CD4-positive, alpha-beta T cell (primary cell): ENCODE results near the gene ZNF687. TPM values are rescaled to one million over a fixed set of nuclear protein-coding genes. Genes with fewer than 3 reads are reported as not detected.

ENCODE experiments used
- ATAC-seq: fragments of 200-7000 bp; cut with Tn5 transposase; one replicate; pipeline ENCODE4 v1.10.0; 2022; ENCODE audit warnings: mild to moderate bottlenecking; ENCODE audit not compliant: poor library complexity
- CTCF ChIA-PET: fragments of 350-600 bp; sonication (Branson Sonifier 250); formaldehyde crosslinking; loops from one replicate; lab custom pipeline; 2021; ENCODE audit warnings: antibody characterized with exemption, inconsistent platforms; lab: Charles Lee
- POLR2A ChIA-PET: fragments of 350-600 bp; sonication (Branson Sonifier 250); formaldehyde crosslinking; loops from one replicate; lab custom pipeline; 2021; ENCODE audit warnings: antibody characterized with exemption, inconsistent platforms; lab: Charles Lee
- DNase-seq, 14 experiments: peaks; one replicate each; pipeline ENCODE4 v3.0.0-alpha.2; 2013 to 2020; ENCODE audit warnings: mixed read lengths in 2 of 14
- H3K27ac ChIP-seq, 2 donors: one replicate each; pipeline versions ENCODE4 v1.5.1 to v1.7.0; 2013; ENCODE audit warnings: low read length in 2 of 2, low read depth in 1 of 2, mild to moderate bottlenecking in 1 of 2
- H3K27me3 ChIP-seq, 2 experiments: 1 replicate in 1 of 2; 2 replicates in 1 of 2; pipeline versions ENCODE4 v1.6.1 to v1.7.0; 2013; ENCODE audit warnings: low read length in 2 of 2, control low read depth in 1 of 2, mild to moderate bottlenecking in 1 of 2, moderate library complexity in 1 of 2; ENCODE audit not compliant: insufficient read depth in 2 of 2, control insufficient read depth in 1 of 2
- H3K36me3 ChIP-seq: one replicate; pipeline ENCODE4 v1.6.1; 2013; ENCODE audit warnings: low read length, control low read depth; ENCODE audit not compliant: insufficient read depth
- H3K4me1 ChIP-seq: one replicate; pipeline ENCODE4 v1.6.1; 2013; ENCODE audit warnings: low read length, control low read depth; ENCODE audit not compliant: insufficient read depth
- H3K4me3 ChIP-seq: one replicate; pipeline ENCODE4 v1.5.1; 2013; ENCODE audit warnings: mild to moderate bottlenecking, low read length, moderate library complexity
- H3K9me3 ChIP-seq, 2 experiments: 1 replicate in 1 of 2; 2 replicates in 1 of 2; pipeline versions ENCODE4 v1.6.1 to v1.7.0; 2013; ENCODE audit warnings: low read length in 2 of 2, mild to moderate bottlenecking in 2 of 2, control low read depth in 1 of 2, moderate library complexity in 1 of 2; ENCODE audit not compliant: control insufficient read depth in 1 of 2, insufficient read depth in 1 of 2
- H3K27ac Mint-ChIP-seq: one replicate; pipeline ENCODE4 v1.8.0; 2020; ENCODE audit warnings: mixed read lengths
- H3K27me3 Mint-ChIP-seq: one replicate; pipeline ENCODE4 v1.8.0; 2021; ENCODE audit warnings: mixed read lengths
- H3K36me3 Mint-ChIP-seq: one replicate; pipeline ENCODE4 v1.8.0; 2021; ENCODE audit warnings: low read depth, mixed read lengths
- H3K4me1 Mint-ChIP-seq: one replicate; pipeline ENCODE4 v1.8.0; 2021; ENCODE audit warnings: low read depth, mixed read lengths
- H3K4me3 Mint-ChIP-seq: one replicate; pipeline ENCODE4 v1.8.0; 2020; ENCODE audit warnings: mild to moderate bottlenecking, mixed read lengths
- H3K9me3 Mint-ChIP-seq: one replicate; pipeline ENCODE4 v1.8.0; 2020; ENCODE audit warnings: mixed read lengths
- intact Hi-C, 2 experiments: fragments of 100-400 bp; cut with DNase I in 1 of 2; cut with micrococcal nuclease in 1 of 2; formaldehyde crosslinking; loops; one replicate each; pipeline versions ENCODE4 v1.15.1 to v1.9.0; 2023 to 2025; cut with DNase I, micrococcal nuclease
- total RNA-seq, 174 experiments: library from RNA in 2 of 174; stranded (reverse) in 2 of 174; gene quantifications; one replicate each; pipeline ENCODE4 v1.2.3 and lab custom pipeline; 2021 to 2026
- TF ChIP-seq, protein P1 (sequence below): fragments of 200-600 bp; IDR thresholded peaks from one replicate; pipeline ENCODE4 v1.8.0; 2022; ENCODE audit warnings: antibody characterized with exemption, mild to moderate bottlenecking

Gene ZNF687
- total RNA-seq, 2 experiments from 2014 or later: 38.9 to 40.0 TPM

DNA sequence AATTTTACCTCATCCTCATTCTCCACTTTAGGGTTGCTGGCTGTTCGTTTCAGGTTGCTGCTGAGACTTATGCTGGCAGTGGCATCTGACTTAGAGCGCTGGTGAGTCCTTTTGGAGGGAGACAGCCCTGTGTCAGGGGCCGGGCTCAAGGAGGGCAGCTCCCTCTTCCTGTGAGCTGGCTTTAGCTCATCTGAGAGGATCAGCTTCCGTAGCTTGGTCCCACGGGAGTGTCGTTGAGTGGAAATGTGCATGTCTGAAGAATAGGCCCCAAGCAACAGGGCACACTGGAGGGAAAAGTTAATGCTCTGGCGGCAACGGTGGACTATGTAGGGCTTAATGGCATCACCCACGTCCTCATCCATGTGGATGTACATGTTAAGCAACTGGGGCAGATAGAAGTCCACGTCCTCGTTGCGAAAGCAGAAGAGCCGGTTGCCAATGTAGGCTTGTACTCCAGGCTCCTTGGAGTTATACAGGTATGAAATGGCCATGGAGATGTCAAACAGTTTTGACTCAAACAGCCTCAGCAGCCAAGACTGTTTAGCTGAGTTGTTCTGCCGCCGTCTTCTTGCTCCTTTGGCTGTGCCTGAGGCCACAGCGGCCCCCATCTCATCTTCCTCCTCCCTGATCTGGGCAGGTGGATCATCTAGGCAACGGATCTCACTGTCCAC, 33.6 kb downstream of the ZNF687 start:
- CTCF ChIA-PET: interaction anchor here (1.0 to 2.8 kb wide), 2 partner anchors 15 to 25 kb away, joined by 4 to 7 read pairs; no protein-coding TSS in a partner anchor
- Mint-ChIP-seq H3K27ac (no peak overlapping the region), H3K4me3 (no peak overlapping the region), H3K27me3 (no peaks in the 10 kb centered on the region), H3K36me3 (peaks cover 84% of the 10 kb centered on the region), H3K9me3 (no peaks in the 10 kb centered on the region), H3K4me1 (peaks cover 52% of the 10 kb centered on the region)
- Histone ChIP-seq H3K9me3 (no peaks in the 10 kb centered on the region), H3K36me3 (peaks cover 87% of the 10 kb centered on the region), H3K27ac (no peak overlapping the region), H3K4me3 (no peak overlapping the region), H3K27me3 (no peaks in the 10 kb centered on the region), H3K4me1 (peaks cover 25% of the 10 kb centered on the region)
- POLR2A ChIA-PET: no interaction called here
- intact Hi-C loops: no loop called here
- no peak for ATAC-seq
- TF ChIP-seq, protein P1, sequence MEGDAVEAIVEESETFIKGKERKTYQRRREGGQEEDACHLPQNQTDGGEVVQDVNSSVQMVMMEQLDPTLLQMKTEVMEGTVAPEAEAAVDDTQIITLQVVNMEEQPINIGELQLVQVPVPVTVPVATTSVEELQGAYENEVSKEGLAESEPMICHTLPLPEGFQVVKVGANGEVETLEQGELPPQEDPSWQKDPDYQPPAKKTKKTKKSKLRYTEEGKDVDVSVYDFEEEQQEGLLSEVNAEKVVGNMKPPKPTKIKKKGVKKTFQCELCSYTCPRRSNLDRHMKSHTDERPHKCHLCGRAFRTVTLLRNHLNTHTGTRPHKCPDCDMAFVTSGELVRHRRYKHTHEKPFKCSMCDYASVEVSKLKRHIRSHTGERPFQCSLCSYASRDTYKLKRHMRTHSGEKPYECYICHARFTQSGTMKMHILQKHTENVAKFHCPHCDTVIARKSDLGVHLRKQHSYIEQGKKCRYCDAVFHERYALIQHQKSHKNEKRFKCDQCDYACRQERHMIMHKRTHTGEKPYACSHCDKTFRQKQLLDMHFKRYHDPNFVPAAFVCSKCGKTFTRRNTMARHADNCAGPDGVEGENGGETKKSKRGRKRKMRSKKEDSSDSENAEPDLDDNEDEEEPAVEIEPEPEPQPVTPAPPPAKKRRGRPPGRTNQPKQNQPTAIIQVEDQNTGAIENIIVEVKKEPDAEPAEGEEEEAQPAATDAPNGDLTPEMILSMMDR: no peak
- DNase-seq: no peak

- peaks cover 74% of the 10 kb centered on the region for H3K36me3 Mint-ChIP-seq
- Histone ChIP-seq H3K9me3 (no peaks in the 10 kb centered on the region), H3K27me3 (no peaks in the 10 kb centered on the region), H3K27ac (no peak overlapping the region), H3K4me1 (peaks cover 7% of the 10 kb centered on the region), H3K36me3 (peaks cover 79% of the 10 kb centered on the region), H3K4me3 (no peak overlapping the region)
- no peaks in the 10 kb centered on the region for H3K27me3 Mint-ChIP-seq
- no peaks in the 10 kb centered on the region for H3K9me3 Mint-ChIP-seq
- DNase-seq (no peak), ATAC-seq (no peak)
- ChIA-PET CTCF (no interaction called here), POLR2A (interaction anchor here (0.9 kb wide), 1 partner anchor 9 kb away, joined by 3 read pairs; the partner anchor contains the start of gene PI4KB)
- H3K4me1 Mint-ChIP-seq: peaks cover 35% of the 10 kb centered on the region
- H3K4me3 Mint-ChIP-seq: no peak overlapping the region
- TF ChIP-seq, protein P1: no peak
- H3K27ac Mint-ChIP-seq: peak overlapping the region; percentile 42
- intact Hi-C loops: no loop called here
Measured at GRCh38 chr1:151318975-151319374, 36.9 kb downstream of the ZNF687 start.

- no peaks in the 10 kb centered on the region for H3K9me3 Mint-ChIP-seq
- no peaks in the 10 kb centered on the region for H3K9me3 ChIP-seq
- ChIA-PET POLR2A (interaction anchor here (0.6 kb wide), 1 partner anchor 281 kb away, joined by 3 read pairs; no protein-coding TSS in a partner anchor), CTCF (interaction anchor here (0.6 to 4.5 kb wide), 5 partner anchors 13 to 101 kb away, joined by 3 to 41 read pairs (median 6); no protein-coding TSS in a partner anchor)
- H3K27ac ChIP-seq: no peak overlapping the region
- H3K4me3 ChIP-seq: no peak overlapping the region
- H3K4me3 Mint-ChIP-seq: peak overlapping the region; percentile 37
- DNase-seq: no peak
- H3K4me1 ChIP-seq: peaks cover 38% of the 10 kb centered on the region
- H3K27me3 ChIP-seq: no peaks in the 10 kb centered on the region
- TF ChIP-seq, protein P1: no peak
- peaks cover 68% of the 10 kb centered on the region for H3K36me3 Mint-ChIP-seq
- no peak for ATAC-seq
- H3K27ac Mint-ChIP-seq: no peak overlapping the region
- H3K4me1 Mint-ChIP-seq: peaks cover 48% of the 10 kb centered on the region
- H3K36me3 ChIP-seq: peaks cover 52% of the 10 kb centered on the region
- H3K27me3 Mint-ChIP-seq: no peaks in the 10 kb centered on the region
- intact Hi-C loops: loop anchor here in 1 of 2 experiments (10.0 kb wide), 1 partner anchor 630 kb away; the partner anchor contains the start of gene GOLPH3L
Measured at GRCh38 chr1:151324390-151324930, 42.4 kb downstream of the ZNF687 start.
